ENCODE data around the gene PCLAF.
"Not testable (repeated sequence)": the region's sequence is repeated elsewhere in the genome, so short reads cannot be mapped to it uniquely, and the experiment has no call there.

Gene PCLAF, protein sequence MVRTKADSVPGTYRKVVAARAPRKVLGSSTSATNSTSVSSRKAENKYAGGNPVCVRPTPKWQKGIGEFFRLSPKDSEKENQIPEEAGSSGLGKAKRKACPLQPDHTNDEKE

GRCh38 chr15:64381000-64381751 lies at the start of gene PCLAF:
Gene PCLAF (minus strand): TSS chr15:64381441. CDS start chr15:64381371, 70 bp downstream.
- DNase-seq = peak; percentile 94

GRCh38 chr15:64430000-64430735 lies 48.9 kb upstream of the PCLAF start:
- DNase-seq = no peak

DNA sequence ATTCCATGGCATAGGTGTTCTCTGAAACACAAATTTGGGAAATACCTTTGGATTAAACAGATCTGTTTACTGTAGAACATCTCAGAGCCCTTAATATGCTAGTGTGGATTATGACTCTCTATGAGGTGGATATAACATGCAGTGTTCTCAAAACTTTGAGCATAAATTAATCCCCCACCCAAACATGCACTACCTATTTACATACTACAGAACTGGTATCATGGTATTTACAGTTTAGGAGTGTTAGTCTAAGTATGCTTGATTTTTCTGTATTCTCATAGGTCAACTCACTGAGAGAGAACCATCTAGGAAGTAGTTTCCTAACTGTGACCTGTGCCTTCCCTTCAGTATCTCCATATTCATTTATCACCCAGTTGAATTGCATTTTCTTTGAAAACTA lies 48.2 kb upstream of the PCLAF start:
- no peak for DNase-seq

DNA sequence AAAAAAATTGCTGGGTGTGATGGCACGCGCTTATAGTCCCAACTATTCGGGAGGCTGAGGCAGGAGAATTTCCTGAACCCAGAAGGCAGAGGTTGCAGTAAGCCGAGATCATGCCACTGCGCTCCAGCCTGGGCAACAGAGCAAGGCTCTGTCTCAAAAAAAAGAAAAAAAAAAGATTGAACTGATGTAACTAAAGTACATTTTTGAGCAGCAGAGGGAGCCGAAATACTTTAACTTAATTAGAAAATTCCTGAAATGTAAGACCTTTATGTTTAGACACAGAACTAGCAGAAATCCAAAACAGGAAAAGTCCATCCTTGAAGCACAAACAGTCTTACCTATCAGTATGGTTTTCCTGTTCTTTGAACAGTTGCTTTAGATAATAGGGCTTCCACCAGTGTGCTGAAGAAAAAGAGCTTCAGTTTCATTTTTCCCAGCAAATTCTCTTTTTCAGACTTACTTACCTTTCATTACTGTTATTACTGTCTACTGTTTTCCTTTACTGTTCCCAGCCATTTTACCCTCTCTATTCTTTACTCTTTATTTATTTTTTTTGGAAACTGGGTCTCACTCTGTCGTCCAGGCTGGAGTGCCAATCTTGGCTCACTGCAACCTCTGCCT lies 45.7 kb upstream of the PCLAF start:
- DNase-seq = no peak

- no peak for DNase-seq
Observed at GRCh38 chr15:64425221-64425620, 44.0 kb upstream of the PCLAF start.

GRCh38 chr15:64423970-64424369 lies 42.7 kb upstream of the PCLAF start:
- no peak for DNase-seq

DNA sequence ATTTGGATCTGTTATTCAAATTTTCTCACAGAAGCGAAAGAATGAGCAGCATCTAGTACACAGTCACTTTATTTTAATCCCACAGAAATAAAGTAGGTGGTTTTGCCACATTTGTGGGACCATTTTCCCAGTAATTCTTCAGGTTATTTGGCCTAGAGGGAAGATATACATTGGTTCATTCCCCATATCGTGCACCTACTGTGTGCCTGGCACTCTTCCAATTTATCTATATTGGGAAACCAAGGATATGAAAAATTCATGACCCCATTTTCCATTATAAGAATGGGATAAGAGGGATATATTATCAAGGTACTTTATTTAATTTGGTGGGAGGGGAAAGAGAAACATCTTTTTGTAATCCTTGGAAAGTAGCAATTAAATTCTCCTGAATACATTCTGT lies 41.5 kb upstream of the PCLAF start:
- DNase-seq = no peak

GRCh38 chr15:64412216-64412615 lies 31.0 kb upstream of the PCLAF start:
- no peak for DNase-seq

GRCh38 chr15:64400583-64400982 lies 19.3 kb upstream of the PCLAF start:
- DNase-seq = no peak

GRCh38 chr15:64398575-64398974 lies 17.3 kb upstream of the PCLAF start:
- DNase-seq = no peak

DNA sequence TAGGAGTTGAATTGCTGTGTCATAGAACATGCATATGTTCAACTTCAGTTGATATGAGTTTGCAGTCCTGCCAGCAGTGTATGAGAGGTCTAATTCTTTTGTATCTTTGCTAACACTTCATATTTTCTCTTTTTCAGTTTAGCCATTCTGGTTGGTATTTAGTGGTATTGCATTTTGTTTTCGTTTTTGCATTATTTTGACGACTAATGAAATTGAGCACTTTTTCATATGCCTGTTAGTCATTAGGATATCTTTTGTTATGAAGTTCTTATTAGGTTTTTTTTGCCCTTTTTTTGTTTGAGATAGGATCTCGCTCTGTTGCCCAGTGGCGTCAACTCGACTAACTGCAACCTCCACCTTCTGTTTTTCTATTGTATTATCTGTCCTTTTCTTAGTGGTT lies 15.5 kb upstream of the PCLAF start:
- DNase-seq = no peak

DNA sequence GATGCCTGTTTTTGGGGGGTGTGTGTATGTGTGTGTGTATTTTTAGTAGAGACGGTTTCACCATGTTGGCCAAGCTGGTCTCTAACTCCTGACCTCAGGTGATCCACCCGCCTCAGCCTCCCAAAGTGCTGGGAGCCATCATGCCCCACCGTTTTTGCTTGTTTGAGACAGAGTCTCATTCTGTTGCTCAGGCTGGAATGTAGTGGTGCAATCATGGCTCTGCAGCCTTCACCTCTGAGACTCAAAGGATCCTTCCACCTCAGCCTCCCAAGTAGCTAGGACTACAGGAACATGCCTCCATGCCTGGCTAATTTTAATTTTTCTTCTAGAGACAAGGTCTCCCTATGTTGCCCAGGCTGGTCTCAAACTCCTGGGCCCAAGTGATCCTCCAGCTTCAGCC lies 11.2 kb upstream of the PCLAF start:
- DNase-seq = not testable (repeated sequence)

DNA sequence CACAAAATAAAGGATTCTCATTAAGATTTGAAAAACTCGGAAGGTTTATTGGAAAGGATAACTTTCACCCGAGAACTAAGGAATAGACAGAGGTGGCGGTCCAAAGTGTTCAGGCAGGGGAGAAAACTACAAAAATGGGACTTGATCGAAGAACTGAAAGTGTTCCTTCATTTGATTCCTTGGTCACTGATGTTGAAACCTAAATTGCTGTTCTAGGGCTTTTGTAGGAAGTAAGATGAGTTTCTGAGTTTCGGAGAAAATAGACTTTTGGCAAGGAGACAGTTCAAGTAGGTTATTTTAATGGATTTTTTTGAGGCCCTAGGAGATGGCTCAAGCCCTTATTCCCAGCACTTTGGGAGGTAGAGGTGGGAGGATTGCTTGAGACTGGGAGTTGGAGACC lies 7.8 kb upstream of the PCLAF start:
- no peak for DNase-seq

GRCh38 chr15:64387562-64388168 lies 6.4 kb upstream of the PCLAF start, which contains the start of gene TRIP4:
Gene TRIP4 (plus strand): TSS chr15:64387836. CDS start chr15:64387864, 28 bp downstream.
- peak; percentile 92 for DNase-seq

DNA sequence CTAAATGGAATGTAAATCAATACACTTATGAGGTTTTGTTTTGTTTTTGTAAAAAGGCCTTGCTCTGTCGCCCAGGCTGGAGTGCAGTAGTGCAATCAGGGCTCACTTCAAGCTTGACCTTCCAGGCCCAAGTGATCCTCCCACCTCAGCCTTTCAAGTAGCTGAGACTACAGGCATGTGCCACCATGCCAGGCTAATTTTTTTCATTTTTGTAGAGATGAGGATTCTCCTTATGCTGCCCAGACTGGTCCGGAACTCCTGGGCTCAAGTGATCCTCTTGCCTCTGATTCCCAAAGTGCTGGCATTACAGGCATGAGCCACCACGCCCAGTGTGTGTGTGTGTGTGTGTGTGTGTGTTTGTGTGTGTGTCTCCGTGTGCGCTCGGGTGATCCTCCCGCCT lies 5.0 kb upstream of the PCLAF start:
- DNase-seq = no peak

- no peak for DNase-seq
Observed at GRCh38 chr15:64383760-64384159, 2.5 kb upstream of the PCLAF start.

DNA sequence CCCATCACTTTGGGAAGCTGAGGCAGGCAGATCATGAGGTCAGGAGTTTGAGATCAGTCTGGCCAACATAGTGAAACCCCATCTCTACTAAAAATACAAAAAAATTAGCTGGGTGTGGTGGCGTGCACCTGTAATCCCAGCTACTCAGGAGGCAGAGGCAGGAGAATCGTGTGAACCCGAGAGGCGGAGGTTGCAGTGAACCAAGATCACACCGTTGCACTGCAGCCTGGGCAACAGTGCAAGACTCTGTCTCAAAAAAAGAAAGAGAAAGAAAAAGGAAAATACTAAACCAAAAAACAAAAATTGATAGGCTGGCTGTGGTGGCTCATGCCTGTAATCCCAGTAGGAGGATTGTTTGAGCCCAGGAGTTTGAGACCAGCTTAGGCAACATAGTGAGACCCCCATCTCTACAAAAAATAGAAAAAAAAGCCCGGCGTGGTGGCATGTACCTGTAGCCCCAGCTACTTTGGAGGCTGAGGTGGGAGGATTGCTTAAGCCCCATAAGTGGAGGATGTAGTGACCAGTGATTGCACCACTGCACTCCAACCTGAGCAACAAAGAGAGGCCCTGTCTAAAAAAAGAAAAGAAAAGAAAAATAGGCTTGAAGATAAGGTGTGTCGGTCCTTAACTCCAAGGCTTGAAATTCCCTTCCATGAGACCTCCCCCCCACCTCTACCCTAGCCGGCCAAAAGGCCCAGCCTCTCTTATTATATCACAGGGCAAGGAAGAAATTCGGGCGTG lies 941 bp downstream of the PCLAF start:
- DNase-seq = not testable (repeated sequence)

DNA sequence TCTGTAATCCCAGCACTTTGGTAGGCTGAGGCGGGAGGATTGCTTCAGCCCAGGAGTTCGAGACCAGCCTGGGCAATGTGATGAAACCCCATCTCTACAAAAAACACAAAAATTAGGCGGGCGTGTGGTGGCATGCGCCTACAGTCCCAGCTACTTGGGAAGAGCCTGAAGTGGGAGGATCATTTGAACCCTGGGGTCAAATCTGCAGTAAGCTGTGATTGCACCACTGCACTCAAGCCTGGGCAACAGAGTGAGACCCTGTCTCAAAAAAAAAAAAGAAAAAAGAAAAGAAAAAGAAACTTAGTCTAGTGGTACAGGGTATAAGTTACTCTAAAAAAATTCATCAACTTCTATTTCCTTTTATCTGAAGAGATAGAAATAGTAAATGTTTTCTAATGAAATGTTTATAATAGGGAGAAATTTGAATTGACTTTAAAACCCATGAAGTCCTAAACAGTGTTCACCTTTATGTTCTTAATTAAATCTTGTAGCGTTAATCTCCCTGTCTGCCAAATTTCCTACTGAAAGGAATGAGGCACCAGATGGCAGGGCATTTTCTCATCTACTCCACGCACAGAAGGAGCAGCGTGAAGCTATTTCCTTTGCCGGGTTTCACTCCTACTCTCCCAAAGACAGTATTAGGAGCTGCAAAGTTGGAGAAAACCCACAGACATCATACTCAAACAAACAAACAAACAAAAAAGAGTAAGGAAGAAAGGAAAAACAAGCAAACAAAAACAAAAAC lies 1.9 kb downstream of the PCLAF start:
- no peak for DNase-seq

- DNase-seq = no peak
Observed at GRCh38 chr15:64373360-64373759, 7.9 kb downstream of the PCLAF start.

- DNase-seq = not testable (repeated sequence)
Observed at GRCh38 chr15:64371383-64371782, 9.9 kb downstream of the PCLAF start.

- DNase-seq = no peak
Observed at GRCh38 chr15:64369078-64369607, 12.1 kb downstream of the PCLAF start.

Data from NCI-H1436 (cell line).